Measurements from ENCODE around the gene PROCA1.

Gene PROCA1

GRCh38 chr17:28706471-28707338 is 5.0 kb downstream of the PROCA1 start:
- no peaks in the 10 kb centered on the region for H3K9me3 ChIP-seq (ENCODE audit: control insufficient read depth in 5 of 5, low read length in 5 of 5)
- no peaks in the 10 kb centered on the region for H3K27me3 ChIP-seq (ENCODE audit: control insufficient read depth in 5 of 5, insufficient read depth in 4 of 5, low read length in 5 of 5)
- no peak overlapping the region for H3K4me3 ChIP-seq (ENCODE audit: low read depth in 1 of 5, low read length in 5 of 5)
- no peak overlapping the region for H3K9ac ChIP-seq (ENCODE audit: low read length in 5 of 5)
- peaks cover 0 to 29% (median 19%) of the 10 kb centered on the region in 5 donors for H3K4me1 ChIP-seq (ENCODE audit: control insufficient read depth in 5 of 5, insufficient read depth in 5 of 5, low read length in 5 of 5)
- H3K36me3 ChIP-seq (ENCODE audit: control insufficient read depth in 5 of 5, insufficient read depth in 5 of 5, low read length in 5 of 5), result peaks cover 0 to 41% (median 32%) of the 10 kb centered on the region in 5 donors
- H3K27ac ChIP-seq (ENCODE audit: low read depth, low read length), result no peak overlapping the region

DNA sequence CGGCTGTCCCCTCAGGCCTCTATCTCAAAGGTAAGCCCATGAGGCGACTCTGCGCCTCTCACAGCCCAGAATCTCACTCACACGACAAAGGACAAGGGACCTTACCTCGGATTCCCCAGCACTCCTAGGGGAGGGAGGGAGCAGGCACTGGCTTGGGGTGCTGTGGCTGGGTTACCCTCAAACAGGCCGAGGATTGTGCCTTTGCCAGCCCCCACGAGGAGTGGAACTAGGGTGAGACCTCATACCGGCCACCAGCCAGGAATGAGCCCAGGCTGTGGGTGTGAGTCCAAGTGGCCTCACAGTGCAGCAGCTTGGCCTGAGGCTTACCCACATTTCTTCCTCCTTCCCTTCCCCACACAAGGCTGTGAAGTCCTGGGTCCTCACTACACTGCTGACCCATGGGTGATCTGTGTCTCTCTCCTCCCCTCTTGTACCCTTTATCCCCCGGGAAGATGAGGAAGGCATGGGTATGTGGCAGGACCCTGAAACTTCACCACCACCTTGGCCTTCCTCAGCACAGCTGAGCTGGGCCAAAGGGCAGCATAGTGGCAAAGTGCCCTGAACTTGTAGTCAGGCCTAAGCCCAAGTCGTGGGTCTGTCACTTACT is 5.9 kb downstream of the PROCA1 start:
- Histone ChIP-seq H3K9me3 (ENCODE audit: control insufficient read depth in 5 of 5, low read length in 5 of 5) (no peaks in the 10 kb centered on the region), H3K9ac (ENCODE audit: low read length in 5 of 5) (peak overlapping the region in 1 of 5 donors; percentile 0), H3K27me3 (ENCODE audit: control insufficient read depth in 5 of 5, insufficient read depth in 4 of 5, low read length in 5 of 5) (no peaks in the 10 kb centered on the region), H3K4me1 (ENCODE audit: control insufficient read depth in 5 of 5, insufficient read depth in 5 of 5, low read length in 5 of 5) (peaks cover 0 to 21% (median 12%) of the 10 kb centered on the region in 5 donors), H3K36me3 (ENCODE audit: control insufficient read depth in 5 of 5, insufficient read depth in 5 of 5, low read length in 5 of 5) (peaks cover 0 to 50% (median 41%) of the 10 kb centered on the region in 5 donors), H3K4me3 (ENCODE audit: low read depth in 1 of 5, low read length in 5 of 5) (no peak overlapping the region), H3K27ac (ENCODE audit: low read depth, low read length) (peak overlapping the region; percentile 23)

- H3K9ac ChIP-seq (ENCODE audit: low read length in 5 of 5), result peak overlapping the region in 1 of 5 donors; percentile 0
- peaks cover 0 to 56% (median 47%) of the 10 kb centered on the region in 5 donors for H3K36me3 ChIP-seq (ENCODE audit: control insufficient read depth in 5 of 5, insufficient read depth in 5 of 5, low read length in 5 of 5)
- H3K27ac ChIP-seq (ENCODE audit: low read depth, low read length), result peak overlapping the region; percentile 23
- H3K9me3 ChIP-seq (ENCODE audit: control insufficient read depth in 5 of 5, low read length in 5 of 5), result no peaks in the 10 kb centered on the region
- peaks cover 0 to 15% (median 12%) of the 10 kb centered on the region in 5 donors for H3K4me1 ChIP-seq (ENCODE audit: control insufficient read depth in 5 of 5, insufficient read depth in 5 of 5, low read length in 5 of 5)
- no peak overlapping the region for H3K4me3 ChIP-seq (ENCODE audit: low read depth in 1 of 5, low read length in 5 of 5)
- no peaks in the 10 kb centered on the region for H3K27me3 ChIP-seq (ENCODE audit: control insufficient read depth in 5 of 5, insufficient read depth in 4 of 5, low read length in 5 of 5)
Observed at GRCh38 chr17:28705074-28705659, 6.5 kb downstream of the PROCA1 start.

- Histone ChIP-seq H3K9ac (ENCODE audit: low read length in 5 of 5) (no peak overlapping the region), H3K4me1 (ENCODE audit: control insufficient read depth in 5 of 5, insufficient read depth in 5 of 5, low read length in 5 of 5) (peaks cover 0 to 15% (median 12%) of the 10 kb centered on the region in 5 donors), H3K4me3 (ENCODE audit: low read depth in 1 of 5, low read length in 5 of 5) (no peak overlapping the region), H3K9me3 (ENCODE audit: control insufficient read depth in 5 of 5, low read length in 5 of 5) (no peaks in the 10 kb centered on the region), H3K36me3 (ENCODE audit: control insufficient read depth in 5 of 5, insufficient read depth in 5 of 5, low read length in 5 of 5) (peaks cover 0 to 65% (median 56%) of the 10 kb centered on the region in 5 donors), H3K27me3 (ENCODE audit: control insufficient read depth in 5 of 5, insufficient read depth in 4 of 5, low read length in 5 of 5) (no peaks in the 10 kb centered on the region), H3K27ac (ENCODE audit: low read depth, low read length) (no peak overlapping the region)
Observed at GRCh38 chr17:28704219-28704858, 7.3 kb downstream of the PROCA1 start.

DNA sequence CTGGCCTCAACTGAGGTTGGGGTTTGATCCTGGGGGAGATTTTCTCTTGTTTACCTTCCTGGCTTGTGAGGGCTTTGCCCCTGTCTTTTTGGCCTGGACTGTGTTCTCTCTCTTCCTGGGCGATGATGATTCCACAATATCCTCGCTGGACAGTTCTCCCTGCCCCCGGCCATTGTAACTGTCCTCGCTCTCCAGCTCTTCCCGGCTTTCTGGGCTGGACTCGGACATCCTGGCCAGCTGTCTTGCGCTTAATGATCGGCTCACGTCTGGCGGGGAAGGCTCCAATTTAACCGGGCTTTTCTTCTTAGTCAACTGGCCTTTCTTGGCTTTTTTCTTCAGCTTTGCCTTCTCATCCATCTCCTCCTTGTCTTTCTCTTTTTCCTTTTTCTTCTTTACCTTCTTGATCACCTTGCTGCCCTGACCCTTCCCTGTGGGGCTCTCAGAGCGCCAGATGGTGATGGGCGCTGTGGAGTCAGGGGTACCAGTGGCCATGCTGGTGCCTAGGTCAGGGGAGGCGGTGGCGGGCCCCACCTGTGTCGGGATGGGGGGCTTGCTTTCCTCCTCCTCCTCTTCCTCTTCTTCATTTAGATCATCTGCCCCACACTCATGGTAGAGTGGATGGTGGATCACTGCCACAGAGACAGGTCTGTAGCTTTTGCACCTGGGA is 8.0 kb downstream of the PROCA1 start:
- Histone ChIP-seq H3K9me3 (ENCODE audit: control insufficient read depth in 5 of 5, low read length in 5 of 5) (no peaks in the 10 kb centered on the region), H3K4me1 (ENCODE audit: control insufficient read depth in 5 of 5, insufficient read depth in 5 of 5, low read length in 5 of 5) (peaks cover 0 to 15% (median 12%) of the 10 kb centered on the region in 5 donors), H3K36me3 (ENCODE audit: control insufficient read depth in 5 of 5, insufficient read depth in 5 of 5, low read length in 5 of 5) (peaks cover 0 to 71% (median 62%) of the 10 kb centered on the region in 5 donors), H3K27me3 (ENCODE audit: control insufficient read depth in 5 of 5, insufficient read depth in 4 of 5, low read length in 5 of 5) (no peaks in the 10 kb centered on the region), H3K4me3 (ENCODE audit: low read depth in 1 of 5, low read length in 5 of 5) (no peak overlapping the region), H3K9ac (ENCODE audit: low read length in 5 of 5) (no peak overlapping the region), H3K27ac (ENCODE audit: low read depth, low read length) (no peak overlapping the region)

DNA sequence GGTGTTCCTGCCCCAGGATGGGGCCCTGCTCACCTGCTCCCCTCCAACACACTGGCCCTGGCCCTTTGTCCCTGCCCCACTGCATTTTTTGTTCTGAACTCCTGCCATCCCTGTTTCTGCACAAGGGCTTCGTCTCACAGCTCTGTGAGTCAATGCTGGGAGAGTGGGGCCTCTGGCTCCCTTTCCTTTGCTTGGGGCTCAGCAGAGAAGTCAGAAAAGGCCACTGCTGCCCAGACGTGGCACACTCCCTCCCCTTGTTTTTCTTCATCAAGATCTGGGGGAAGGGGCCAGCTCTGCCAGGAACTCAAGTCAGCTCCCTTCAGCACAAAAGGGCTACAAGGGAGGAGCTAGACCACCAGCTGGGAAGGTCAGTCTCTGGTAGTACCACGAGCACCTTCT is 8.9 kb downstream of the PROCA1 start:
- H3K27me3 ChIP-seq (ENCODE audit: control insufficient read depth in 5 of 5, insufficient read depth in 4 of 5, low read length in 5 of 5), result no peaks in the 10 kb centered on the region
- H3K36me3 ChIP-seq (ENCODE audit: control insufficient read depth in 5 of 5, insufficient read depth in 5 of 5, low read length in 5 of 5), result peaks cover 0 to 80% (median 71%) of the 10 kb centered on the region in 5 donors
- H3K9ac ChIP-seq (ENCODE audit: low read length in 5 of 5), result no peak overlapping the region
- H3K4me1 ChIP-seq (ENCODE audit: control insufficient read depth in 5 of 5, insufficient read depth in 5 of 5, low read length in 5 of 5), result peaks cover 0 to 15% (median 12%) of the 10 kb centered on the region in 5 donors
- no peak overlapping the region for H3K27ac ChIP-seq (ENCODE audit: low read depth, low read length)
- H3K9me3 ChIP-seq (ENCODE audit: control insufficient read depth in 5 of 5, low read length in 5 of 5), result no peaks in the 10 kb centered on the region
- no peak overlapping the region for H3K4me3 ChIP-seq (ENCODE audit: low read depth in 1 of 5, low read length in 5 of 5)

DNA sequence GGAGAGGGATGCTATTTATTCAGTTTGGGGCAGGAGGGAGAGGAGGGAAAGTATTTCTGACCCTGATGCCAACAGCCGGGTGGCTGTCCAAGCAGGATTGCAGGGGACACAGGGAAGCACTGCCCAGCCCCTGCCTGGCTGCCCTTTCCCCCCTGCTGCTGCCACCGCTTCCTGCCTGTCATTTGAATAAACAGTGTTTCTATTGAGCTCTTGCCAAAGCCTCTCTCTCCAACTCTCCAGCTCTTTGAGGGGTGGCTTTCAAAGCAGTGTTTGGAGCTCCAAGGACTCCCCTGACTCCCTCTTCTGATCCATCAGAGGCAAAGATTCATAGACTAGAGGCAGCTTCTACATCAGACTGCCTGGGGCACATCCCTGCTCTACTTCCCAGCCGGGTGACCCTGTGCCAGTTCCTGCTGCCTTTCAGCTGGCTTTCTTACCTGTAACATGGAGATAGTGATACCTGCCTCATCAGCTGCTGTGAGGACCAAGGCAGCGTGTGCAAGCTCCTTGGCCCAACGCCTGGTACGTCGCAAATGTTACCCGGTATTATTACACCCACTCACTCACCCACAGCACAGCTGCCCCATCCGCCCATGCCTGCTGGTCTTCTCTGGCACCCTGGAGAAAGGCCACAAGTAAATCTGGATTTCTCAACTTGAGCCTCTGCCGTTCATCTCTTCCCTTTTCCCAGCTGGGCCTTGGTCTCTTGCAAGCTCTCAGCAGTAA is 9.5 kb downstream of the PROCA1 start:
- peaks cover 0 to 15% (median 12%) of the 10 kb centered on the region in 5 donors for H3K4me1 ChIP-seq (ENCODE audit: control insufficient read depth in 5 of 5, insufficient read depth in 5 of 5, low read length in 5 of 5)
- H3K36me3 ChIP-seq (ENCODE audit: control insufficient read depth in 5 of 5, insufficient read depth in 5 of 5, low read length in 5 of 5), result peaks cover 2 to 86% (median 77%) of the 10 kb centered on the region in 5 donors
- no peaks in the 10 kb centered on the region for H3K27me3 ChIP-seq (ENCODE audit: control insufficient read depth in 5 of 5, insufficient read depth in 4 of 5, low read length in 5 of 5)
- no peak overlapping the region for H3K27ac ChIP-seq (ENCODE audit: low read depth, low read length)
- no peaks in the 10 kb centered on the region for H3K9me3 ChIP-seq (ENCODE audit: control insufficient read depth in 5 of 5, low read length in 5 of 5)
- H3K4me3 ChIP-seq (ENCODE audit: low read depth in 1 of 5, low read length in 5 of 5), result no peak overlapping the region
- H3K9ac ChIP-seq (ENCODE audit: low read length in 5 of 5), result no peak overlapping the region

- H3K27ac ChIP-seq (ENCODE audit: low read depth, low read length), result no peak overlapping the region
- H3K9ac ChIP-seq (ENCODE audit: low read length in 5 of 5), result no peak overlapping the region
- no peaks in the 10 kb centered on the region for H3K27me3 ChIP-seq (ENCODE audit: control insufficient read depth in 5 of 5, insufficient read depth in 4 of 5, low read length in 5 of 5)
- peaks cover 3 to 98% (median 89%) of the 10 kb centered on the region in 5 donors for H3K36me3 ChIP-seq (ENCODE audit: control insufficient read depth in 5 of 5, insufficient read depth in 5 of 5, low read length in 5 of 5)
- no peaks in the 10 kb centered on the region for H3K9me3 ChIP-seq (ENCODE audit: control insufficient read depth in 5 of 5, low read length in 5 of 5)
- no peak overlapping the region for H3K4me3 ChIP-seq (ENCODE audit: low read depth in 1 of 5, low read length in 5 of 5)
- H3K4me1 ChIP-seq (ENCODE audit: control insufficient read depth in 5 of 5, insufficient read depth in 5 of 5, low read length in 5 of 5), result peaks cover 0 to 10% (median 5%) of the 10 kb centered on the region in 5 donors
Observed at GRCh38 chr17:28700830-28701492, 10.7 kb downstream of the PROCA1 start.

All from subcutaneous abdominal adipose tissue (tissue), 5 donors.